MV-4-11 (cell line): ENCODE results near the gene CEP162.
"Not testable (repeated sequence)": the region's sequence is repeated elsewhere in the genome, so short reads cannot be mapped to it uniquely, and the experiment has no call there.

Source experiments
- DNase-seq: peaks from one replicate; lab custom pipeline; 2025; lab: John Stamatoyannopoulos, UW

The CEP162 gene

DNA sequence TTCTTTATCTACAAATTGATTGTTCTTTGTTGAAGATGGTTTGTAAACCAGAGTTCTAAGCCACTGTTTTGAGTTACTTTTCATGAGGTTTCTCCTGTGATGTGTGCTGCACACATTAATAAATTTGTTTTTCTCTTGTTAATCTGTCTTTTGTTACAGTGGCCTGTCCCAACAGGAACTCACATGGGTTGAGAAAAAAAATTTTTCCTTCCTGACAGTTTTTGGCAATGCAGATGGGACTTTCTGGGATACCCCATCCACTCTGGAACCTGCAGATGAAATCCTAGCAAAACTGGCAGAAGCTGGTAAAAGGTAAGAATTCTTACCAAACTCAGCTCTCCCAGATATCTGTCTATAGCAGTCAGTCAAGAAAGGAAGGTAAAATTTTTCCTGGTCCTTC is 88.1 kb downstream of the CEP162 start:
- DNase-seq, result no peak

DNA sequence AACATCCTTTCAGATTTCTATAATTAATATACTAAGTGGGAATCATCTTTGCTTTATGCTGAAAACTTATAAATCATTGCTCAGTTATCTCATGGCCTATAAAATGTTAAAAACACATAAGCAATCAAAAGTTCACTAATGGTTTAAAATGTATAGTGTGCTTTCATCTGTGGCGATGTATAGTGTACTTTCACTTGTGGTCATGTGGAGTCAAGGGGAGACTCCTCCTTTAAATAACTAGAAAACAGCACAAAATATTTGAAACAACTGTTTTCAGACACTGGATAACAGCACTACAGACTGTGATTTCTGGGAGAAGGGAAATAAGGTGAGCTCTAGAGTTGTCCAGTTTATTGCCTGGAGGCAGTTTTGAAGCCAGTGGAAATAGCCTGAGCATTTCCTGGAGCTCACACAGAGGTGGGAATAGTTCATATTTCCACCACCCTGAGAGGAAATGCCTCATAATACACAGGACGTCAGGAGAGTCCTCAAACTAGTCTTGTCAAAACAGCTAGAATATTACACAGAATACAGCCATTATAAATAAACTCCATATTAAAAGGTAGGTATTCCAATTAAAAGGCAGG is 89.4 kb downstream of the CEP162 start:
- DNase-seq, result no peak

DNA sequence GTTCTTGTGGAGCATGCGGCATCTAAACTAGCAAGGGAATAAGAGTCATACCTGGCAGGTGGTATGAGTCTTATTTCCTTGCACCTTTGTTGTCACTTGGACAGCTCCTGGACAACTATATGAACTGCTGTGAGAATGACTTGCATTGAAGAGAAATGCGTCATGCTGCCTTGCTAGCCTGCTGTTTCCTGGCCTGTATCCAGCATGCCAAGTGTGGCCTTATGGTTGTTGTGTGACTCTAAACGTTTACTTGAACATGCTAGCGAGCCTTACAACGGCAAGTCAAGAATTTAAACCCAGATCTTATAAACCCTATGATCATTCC is 90.4 kb downstream of the CEP162 start:
- DNase-seq, result no peak

DNA sequence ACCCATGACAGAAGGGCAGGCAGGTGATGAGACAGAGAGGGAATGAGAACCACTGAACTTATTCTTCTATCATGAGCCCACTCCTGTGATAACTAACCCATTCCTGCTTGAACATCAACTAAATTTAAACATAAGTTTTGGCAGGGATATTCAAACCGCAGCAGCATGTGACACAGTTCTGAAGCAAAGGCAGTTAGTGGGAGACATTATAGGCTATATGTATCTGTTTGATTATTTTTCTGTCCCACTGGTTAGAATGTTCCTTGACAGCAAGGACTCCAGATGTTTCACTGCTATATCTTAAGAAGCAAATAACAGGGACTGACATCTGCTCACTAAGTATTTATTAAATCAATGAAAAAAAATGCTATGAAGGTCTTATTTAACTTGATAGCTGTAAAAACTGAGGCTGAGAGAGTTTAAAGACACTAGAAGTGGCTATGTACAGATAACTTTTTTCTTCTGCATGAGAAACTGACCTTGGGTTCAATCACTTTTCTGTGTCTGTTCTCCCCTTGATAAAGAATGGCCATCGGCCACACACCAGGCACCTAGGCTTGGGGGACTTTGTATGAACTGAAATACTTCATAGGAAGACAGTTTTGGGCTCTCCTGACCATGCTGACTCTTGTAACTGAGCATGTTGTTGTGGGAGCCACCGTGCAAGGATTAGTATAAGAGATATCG is 90.9 kb downstream of the CEP162 start:
- no peak for DNase-seq

DNA sequence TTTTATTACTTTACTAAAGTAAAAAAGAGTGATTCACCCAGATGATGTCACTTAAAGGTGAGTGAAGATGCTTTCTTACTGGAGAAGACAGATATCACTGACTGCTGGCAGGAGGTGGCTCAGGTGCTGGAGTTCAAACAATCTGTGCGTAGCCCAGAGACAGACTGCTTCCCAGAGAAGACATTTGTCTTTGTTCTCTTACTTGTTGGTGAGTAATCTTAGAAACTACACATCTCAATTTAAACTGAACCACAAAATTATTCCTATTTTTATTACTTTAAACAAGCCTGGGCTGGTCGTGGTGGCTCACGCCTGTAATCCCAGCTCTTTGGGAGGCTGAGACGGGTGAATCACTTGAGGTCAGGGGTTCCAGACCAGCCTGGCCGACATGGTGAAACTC is 92.2 kb downstream of the CEP162 start:
- no peak for DNase-seq

DNA sequence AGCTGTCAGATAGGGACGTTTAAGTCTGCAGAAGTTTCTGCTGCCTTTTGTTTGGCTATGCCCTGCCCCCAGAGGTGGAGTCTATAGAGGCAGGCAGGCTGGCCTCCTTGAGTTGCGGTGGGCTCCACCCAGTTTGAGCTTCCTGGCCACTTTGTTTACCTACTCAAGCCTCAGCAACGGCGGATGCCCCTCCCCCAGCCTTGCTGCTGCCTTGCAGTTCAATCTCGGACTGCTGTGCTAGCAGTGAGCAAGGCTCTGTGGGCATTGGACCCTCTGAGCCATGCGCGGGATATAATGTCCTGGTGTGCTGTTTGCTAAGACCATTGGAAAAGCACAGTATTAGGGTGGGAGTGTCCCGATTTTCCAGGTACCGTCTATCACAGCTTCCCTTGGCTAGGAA is 94.1 kb downstream of the CEP162 start:
- not testable (repeated sequence) for DNase-seq

DNA sequence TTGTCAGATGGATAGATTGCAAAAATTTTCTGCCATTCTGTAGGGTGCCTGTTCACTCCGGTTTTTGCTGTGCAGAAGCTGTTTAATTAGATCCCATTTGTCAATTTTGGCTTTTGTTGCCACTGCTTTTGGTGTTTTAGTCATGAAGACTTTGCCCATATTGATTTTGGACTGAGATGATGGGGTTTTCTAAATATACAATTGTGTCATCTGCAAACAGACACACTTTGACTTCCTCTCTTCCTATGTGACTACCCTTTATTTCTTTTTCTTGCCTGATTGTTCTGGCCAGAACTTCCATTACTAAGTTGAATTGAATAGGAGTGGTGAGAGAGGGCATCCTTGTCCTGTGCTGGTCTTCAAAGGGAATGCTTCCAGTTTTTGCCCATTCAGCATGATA is 97.9 kb downstream of the CEP162 start:
- DNase-seq, result not testable (repeated sequence)

DNA sequence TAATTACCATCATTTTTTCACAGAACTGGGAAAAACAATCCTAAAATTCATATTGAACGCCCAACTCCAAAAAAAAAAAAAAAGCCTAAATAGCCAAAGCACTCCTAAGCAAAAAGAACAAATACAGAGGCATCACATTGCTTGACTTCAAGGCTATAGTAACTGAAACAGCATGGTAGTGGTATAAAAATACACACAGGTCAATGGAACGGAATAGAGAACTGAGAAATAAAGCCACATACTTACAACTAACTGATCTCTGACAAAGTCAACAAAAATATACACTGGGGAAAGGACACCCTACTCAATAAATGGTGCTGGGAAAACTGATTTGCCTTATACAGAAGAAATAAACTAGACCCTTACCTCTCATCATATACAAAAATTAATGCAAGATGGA is 104.3 kb downstream of the CEP162 start:
- peak; percentile 18 for DNase-seq

DNA sequence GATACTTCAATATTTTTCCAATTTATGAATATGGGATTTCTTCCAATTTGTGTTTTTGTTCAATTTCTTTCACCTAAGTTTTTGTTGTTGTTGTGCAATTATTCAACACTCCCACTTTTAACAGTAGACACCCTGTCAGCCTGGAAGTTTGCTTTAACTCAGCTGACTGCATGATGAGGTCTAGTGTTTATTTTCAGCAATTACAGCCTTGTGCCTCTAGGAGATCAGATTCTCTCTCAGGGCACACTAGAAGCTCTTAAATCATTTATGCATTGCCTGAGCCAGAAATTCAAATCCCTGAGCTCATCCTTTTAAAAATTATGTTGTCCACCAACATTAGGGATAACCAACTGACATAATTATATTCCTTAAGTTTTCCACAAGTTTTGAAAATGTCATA is 108.2 kb downstream of the CEP162 start:
- DNase-seq, result no peak

DNA sequence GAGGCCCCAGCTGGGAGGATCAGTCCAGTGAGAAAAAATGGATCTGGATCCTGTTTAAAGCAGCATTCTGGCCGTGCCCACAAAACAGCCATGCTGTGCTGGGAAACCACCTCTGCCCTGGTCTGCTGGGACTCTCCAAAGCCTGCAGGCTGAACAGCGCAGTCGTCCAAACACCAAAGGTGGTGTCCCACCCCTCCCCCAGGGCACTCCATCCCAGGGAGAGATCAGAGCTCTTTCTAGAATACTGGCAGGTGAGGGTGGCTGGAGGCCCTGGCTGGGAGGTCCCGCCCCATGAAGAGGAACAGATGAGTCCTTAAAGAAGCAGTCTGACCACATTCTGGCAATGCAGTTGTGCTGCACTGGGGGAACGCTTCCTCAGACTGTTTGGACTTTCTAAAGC is 109.3 kb downstream of the CEP162 start:
- DNase-seq, result no peak

DNA sequence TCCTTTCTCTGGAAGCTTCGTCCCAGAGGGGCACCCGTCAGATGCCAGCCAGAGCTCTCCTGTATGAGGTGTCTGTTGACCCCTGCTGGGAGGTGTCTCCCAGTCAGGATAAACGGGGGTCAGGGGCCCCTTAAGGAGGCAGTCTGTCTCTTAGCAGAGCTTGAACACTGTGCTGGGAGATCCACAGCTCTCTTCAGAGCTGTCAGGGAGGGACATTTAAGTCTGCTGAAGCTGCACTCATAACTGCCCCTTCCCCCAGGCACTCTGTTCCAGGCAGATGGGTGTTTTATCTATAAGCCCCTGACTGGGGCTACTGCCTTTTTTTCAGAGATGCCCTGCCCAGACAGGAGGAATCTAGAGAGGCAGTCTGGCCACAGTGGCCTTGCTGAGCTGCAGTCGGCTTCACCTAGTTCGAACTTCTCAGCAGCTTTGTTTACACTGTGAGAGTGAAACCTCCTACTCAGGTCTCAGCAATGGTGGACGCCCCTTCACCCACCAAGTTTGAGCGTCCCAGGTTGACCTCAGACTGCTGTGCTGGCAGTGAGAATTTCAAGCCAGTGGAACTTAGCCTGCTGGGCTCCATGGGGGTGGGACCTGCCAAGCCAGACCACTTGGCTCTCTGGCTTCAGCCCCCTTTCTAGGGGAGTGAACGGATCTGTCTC is 112.4 kb downstream of the CEP162 start:
- DNase-seq, result not testable (repeated sequence)

DNA sequence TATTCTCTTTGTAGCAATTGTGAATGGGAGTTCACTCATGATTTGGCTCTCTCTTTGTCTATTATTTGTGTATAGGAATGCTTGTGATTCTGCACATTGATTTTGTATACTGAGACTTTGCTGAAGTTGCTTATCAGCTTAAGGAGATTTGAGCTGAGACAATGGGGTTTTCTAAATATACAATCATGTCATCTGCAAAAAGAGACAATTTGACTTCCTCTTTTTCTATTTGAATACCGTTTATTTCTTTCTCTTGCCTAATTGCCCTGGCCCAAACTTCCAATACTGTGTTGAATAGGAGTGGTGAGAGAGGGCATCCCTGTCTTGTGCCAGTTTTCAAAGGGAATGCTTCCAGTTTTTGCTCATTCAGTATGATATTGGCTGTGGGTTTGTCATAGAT is 116.1 kb downstream of the CEP162 start:
- DNase-seq, result peak; percentile 64

DNA sequence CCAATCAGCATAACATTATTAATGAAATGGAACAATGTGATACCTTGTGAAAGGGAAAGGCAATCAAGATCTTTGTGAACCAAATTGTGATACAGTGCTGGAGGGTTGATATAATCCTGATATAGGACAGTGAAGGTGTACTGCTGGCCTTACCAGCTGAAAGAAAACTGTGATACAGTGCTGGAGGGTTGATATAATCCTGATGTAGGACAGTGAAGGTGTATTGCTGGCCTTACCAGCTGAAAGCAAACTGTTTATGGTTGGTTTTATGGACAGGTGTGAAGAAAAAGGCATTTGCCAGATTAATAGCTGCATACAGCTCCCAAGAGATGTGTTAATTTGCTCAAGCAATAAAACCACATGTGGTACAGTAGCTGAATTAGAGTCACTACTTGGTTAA is 119.9 kb downstream of the CEP162 start:
- no peak for DNase-seq

DNA sequence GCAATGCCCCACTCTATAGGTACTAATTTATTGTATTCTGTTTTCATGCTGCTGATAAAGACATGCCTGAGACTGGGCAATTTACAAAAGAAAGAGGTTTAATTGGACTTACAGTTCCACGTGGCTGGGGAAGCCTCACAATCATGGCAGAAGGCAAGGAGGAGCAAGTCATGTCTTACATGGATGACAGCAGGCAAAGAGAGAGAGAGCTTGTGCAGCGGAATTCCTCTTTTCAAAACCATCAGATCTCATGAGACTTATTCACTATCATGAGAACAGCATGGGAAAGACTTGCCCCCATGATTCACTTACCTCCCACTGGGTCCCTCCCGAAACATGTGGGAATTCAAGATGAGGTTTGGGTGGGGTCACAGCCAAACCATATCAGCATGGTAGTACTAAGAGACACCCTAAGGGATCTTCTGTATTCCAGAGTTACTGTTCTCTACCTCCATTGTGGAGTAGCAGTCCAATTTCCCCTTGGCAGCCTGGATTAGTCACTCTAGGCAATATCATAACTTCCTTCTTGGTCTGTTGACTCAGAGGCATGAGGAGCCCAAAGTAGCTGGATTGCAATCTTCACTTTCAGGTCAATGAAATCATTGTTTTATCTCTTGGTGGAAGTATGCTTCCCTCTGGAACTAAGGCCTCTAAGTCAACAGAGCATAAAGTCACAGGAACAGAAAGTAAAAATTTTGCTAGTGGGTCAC is 122.1 kb downstream of the CEP162 start:
- peak; percentile 84 for DNase-seq

DNA sequence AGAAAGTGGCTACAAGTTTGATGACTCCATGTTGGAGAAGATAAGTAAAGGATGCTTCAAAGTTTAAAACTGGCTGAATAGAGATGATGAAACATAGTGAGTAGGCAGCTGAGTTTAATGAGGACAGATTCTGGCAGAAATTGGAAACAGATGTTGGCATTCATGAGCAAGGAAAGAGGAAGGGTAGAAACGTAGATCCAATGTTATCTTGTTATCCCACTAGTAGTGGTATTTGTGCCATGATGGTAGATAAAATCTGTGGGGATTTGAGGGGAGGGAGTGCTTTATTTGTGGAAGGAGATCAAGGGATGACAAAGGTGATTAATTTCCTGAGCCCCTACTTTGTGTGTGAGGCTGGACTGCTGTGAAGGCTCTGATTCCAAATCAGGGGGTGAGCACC is 124.4 kb downstream of the CEP162 start:
- no peak for DNase-seq

DNA sequence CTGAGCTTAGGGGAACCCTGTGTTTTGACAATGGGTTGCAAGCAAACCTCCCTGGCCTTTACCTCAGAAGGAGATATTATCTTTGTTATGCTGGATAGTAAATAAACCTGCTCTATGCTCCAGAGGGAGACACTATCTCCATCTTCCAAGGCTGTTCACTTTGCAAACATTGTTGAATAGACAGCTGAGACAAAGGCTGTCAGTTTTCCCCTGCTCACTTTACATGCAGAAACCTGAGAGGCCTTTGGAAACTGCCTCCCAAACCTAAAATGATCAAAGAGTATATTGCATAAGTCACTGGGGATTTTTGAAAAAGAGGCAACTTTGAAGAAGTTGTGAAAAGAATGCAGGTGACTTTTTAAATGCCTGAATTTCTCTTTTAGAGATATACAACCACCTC is 132.3 kb downstream of the CEP162 start:
- no peak for DNase-seq

DNA sequence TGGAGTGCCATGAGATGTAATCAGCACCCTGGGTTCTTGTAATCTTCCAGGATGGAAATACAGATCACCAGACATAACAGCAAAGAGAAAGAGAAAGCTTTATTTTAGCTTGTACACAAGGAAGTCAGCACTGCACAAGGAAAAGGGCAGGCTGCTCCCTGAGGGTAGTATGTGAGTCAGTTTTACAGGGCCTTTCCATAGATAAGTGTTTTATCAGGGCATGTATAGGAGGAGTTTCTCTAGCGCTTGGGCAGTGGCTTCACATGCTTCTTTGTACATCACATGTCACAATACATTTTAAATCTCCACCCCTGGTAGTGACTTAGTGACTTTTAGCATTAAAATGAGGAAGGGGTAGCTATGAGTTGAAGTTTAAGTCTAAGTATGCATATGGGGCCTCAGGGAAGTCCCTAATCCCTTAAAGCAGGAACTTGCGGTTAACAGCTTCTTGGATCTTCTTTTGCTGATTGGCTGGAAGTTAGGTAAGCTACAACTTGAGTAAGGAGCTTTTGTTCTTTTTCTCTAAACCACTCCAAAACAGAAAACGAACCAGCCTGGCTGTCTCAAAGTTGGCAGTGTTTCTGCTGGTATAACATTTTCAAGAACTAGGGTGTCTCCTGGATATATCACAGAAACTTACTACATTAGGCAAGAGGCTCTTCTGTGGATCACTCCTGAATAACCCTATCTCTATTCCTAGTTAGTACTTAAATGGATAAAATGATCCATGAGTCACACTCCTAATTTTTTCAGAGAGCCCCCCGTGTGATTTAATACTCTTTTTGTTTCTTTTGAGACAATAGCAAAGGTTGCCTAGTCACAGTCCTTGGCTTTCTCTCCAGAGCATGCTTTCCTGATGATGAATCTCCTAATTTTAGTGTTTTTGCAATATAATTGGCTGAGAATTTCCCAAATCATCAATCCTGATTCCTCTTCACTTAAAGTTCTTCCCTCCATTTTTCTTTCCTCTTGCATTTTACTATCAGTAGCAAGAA is 133.7 kb downstream of the CEP162 start:
- DNase-seq, result peak; percentile 100

DNA sequence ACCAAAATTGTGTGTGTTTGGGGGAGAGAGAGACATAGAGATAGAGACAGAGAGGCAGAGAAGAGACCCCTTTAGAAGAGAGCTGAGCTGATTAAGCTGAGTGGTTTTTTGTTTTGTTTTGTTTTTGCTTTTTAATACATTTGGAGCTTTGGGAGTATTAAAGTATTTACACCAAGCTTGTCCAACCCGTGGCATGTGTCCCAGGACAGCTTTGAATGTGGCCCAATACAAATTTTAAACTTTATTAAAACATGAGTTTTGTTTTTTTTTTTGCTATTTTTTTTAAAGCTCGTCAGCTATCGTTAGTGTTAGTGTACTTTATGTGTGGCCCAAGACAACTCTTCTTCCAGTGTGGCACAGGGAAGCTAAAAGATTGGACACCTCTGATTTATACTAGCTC is 137.9 kb downstream of the CEP162 start:
- no peak for DNase-seq

DNA sequence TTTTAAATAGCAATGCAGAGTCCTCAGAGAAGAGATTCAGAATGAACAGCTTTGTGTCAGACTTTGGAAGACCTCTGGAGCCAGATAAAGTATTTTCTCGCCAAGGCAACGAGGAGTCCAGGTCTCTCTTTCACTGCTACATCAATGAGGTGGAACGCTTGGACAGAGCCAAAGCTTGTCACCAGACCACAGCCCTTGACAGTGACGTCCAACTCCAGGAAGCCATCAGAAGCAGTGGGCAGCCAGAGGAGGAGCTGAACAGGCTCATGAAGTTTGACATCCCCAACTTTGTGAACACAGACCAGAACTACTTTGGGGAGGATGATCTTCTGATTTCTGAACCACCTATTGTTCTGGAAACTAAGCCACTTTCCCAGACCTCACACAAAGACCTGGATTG is 138.4 kb downstream of the CEP162 start:
- no peak for DNase-seq

DNA sequence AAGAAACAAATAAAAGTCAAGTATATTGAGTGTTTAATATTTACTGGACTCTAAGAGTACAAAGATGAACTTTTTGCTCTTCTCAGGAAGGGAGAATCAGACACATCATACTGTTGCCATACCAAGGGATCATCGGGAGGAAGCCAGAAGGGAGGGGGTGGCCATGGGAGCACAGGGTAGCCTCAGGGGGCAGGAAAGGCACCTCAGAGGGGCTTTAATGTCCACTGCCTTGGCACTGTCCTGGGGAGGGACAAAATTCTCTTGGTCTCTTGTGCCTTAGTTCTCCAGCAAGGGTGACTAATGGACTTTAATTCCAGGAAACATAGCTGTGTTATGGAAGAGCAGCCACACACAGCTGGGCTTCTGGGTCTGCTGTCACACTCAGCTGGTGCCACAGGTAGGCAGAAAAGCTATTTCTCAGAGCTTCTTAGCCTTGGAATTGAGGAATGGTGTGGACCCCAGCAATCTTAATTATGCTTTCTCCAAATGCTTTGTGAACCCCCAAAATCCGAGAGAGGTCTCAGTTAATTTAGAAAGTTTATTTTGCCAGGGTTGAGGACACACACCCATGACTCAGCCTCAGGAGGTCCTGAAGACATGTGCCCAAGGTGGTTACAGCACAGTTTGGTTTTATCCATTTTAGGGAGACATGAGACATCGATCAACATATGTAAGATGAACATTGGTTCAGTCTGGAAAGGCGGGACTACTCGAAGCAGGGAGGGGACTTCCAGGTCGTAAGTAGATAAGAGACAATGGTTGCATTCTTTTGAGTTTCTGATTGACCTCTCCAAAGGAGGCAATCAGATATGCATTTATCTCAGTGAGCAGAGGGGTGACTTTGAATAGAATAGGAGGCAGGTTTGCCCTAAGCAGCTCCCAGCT is 140.7 kb downstream of the CEP162 start:
- DNase-seq, result no peak

DNA sequence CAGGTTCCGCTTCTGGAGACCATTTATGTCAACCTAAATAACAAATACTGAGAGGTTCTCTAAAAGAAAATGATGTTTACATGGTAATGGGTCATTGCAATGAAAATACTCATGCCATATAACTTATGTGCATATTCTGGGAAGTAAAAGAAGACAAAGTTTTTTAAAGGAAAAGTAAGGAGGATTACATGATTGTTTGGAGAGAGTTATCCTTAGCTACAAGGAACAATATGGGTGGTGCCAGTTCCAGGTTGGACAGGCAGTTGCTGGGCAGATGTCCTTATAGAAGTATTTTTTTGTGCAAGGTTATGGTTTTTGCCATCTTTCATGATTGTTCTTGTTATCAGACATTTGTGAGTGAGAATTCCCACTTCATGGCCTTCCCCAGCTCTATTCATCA is 141.4 kb downstream of the CEP162 start:
- no peak for DNase-seq
